Middle frontal gyrus (tissue), 1 donor: Measurements from ENCODE around the gene ILKAP.

Experiments used
- DNase-seq: peaks from one replicate; pipeline ENCODE4 v3.0.0-alpha.2; 2015; ENCODE audit warnings: low spot score; ENCODE audit errors: extremely low spot score

The ILKAP gene

GRCh38 chr2:238237431-238238135, 34.1 kb upstream of the ILKAP start:
- no peak for DNase-seq

GRCh38 chr2:238236571-238236970, 33.1 kb upstream of the ILKAP start:
- DNase-seq: no peak

GRCh38 chr2:238235856-238236255, 32.4 kb upstream of the ILKAP start:
- no peak for DNase-seq

- DNase-seq: no peak
Measured at GRCh38 chr2:238235331-238235732, 31.8 kb upstream of the ILKAP start.

- DNase-seq: no peak
Measured at GRCh38 chr2:238233625-238234024, 30.1 kb upstream of the ILKAP start.

GRCh38 chr2:238231809-238232208, 28.3 kb upstream of the ILKAP start:
- no peak for DNase-seq

GRCh38 chr2:238231251-238231793, 27.8 kb upstream of the ILKAP start:
- no peak for DNase-seq

GRCh38 chr2:238230699-238231098, 27.2 kb upstream of the ILKAP start:
- DNase-seq: no peak

- no peak for DNase-seq
Measured at GRCh38 chr2:238228700-238229099, 25.2 kb upstream of the ILKAP start.

GRCh38 chr2:238227587-238228032, 24.1 kb upstream of the ILKAP start:
- no peak for DNase-seq

- no peak for DNase-seq
Measured at GRCh38 chr2:238226698-238227586, 23.4 kb upstream of the ILKAP start.

- DNase-seq: no peak
Measured at GRCh38 chr2:238225911-238226697, 22.6 kb upstream of the ILKAP start.

GRCh38 chr2:238225121-238225520, 21.6 kb upstream of the ILKAP start:
- DNase-seq: no peak

- no peak for DNase-seq
Measured at GRCh38 chr2:238224356-238225035, 21.0 kb upstream of the ILKAP start.

GRCh38 chr2:238220892-238221521, 17.5 kb upstream of the ILKAP start:
- no peak for DNase-seq

- DNase-seq: no peak
Measured at GRCh38 chr2:238220274-238220891, 16.9 kb upstream of the ILKAP start.

GRCh38 chr2:238216651-238217184, 13.2 kb upstream of the ILKAP start:
- peak; percentile 84 for DNase-seq

- no peak for DNase-seq
Measured at GRCh38 chr2:238207006-238207405, 3.5 kb upstream of the ILKAP start.

- DNase-seq: no peak
Measured at GRCh38 chr2:238203973-238204683, 633 bp upstream of the ILKAP start.
